Measurements from ENCODE around the gene STING1.
"Not testable (repeated sequence)": the region's sequence is repeated elsewhere in the genome, so short reads cannot be mapped to it uniquely, and the experiment has no call there.

STING1 gene

GRCh38 chr5:139482050-139482889, at the start of gene STING1:
STING1 (minus strand) TSS chr5:139482758; CDS start chr5:139481704, 1,054 bp downstream.
- no peak for DNase-seq (ENCODE audit: low read depth)

- no peak for DNase-seq (ENCODE audit: low read depth)
Observed at GRCh38 chr5:139531772-139532169, 49.2 kb upstream of the STING1 start.

- not testable (repeated sequence) for DNase-seq (ENCODE audit: low read depth)
Observed at GRCh38 chr5:139530079-139530478, 47.5 kb upstream of the STING1 start.

GRCh38 chr5:139528695-139529094, 46.1 kb upstream of the STING1 start:
- DNase-seq (ENCODE audit: low read depth), result not testable (repeated sequence)

GRCh38 chr5:139527896-139528467, 45.4 kb upstream of the STING1 start:
- not testable (repeated sequence) for DNase-seq (ENCODE audit: low read depth)

- not testable (repeated sequence) for DNase-seq (ENCODE audit: low read depth)
Observed at GRCh38 chr5:139527090-139527470, 44.5 kb upstream of the STING1 start.

- DNase-seq (ENCODE audit: low read depth), result not testable (repeated sequence)
Observed at GRCh38 chr5:139526309-139527089, 43.9 kb upstream of the STING1 start.

GRCh38 chr5:139525586-139526308, 43.2 kb upstream of the STING1 start:
- DNase-seq (ENCODE audit: low read depth), result not testable (repeated sequence)

GRCh38 chr5:139524940-139525585, 42.5 kb upstream of the STING1 start:
- no peak for DNase-seq (ENCODE audit: low read depth)

GRCh38 chr5:139524446-139524845, 41.9 kb upstream of the STING1 start:
- DNase-seq (ENCODE audit: low read depth), result no peak

GRCh38 chr5:139523635-139524445, 41.3 kb upstream of the STING1 start:
- no peak for DNase-seq (ENCODE audit: low read depth)

GRCh38 chr5:139517683-139518564, 35.4 kb upstream of the STING1 start:
- peak; percentile 74 for DNase-seq (ENCODE audit: low read depth)

- DNase-seq (ENCODE audit: low read depth), result no peak
Observed at GRCh38 chr5:139514486-139514856, 31.9 kb upstream of the STING1 start.

GRCh38 chr5:139513852-139514485, 31.4 kb upstream of the STING1 start:
- DNase-seq (ENCODE audit: low read depth), result no peak

GRCh38 chr5:139513434-139513833, 30.9 kb upstream of the STING1 start:
- DNase-seq (ENCODE audit: low read depth), result peak; percentile 66

- DNase-seq (ENCODE audit: low read depth), result no peak
Observed at GRCh38 chr5:139512786-139513390, 30.3 kb upstream of the STING1 start.

GRCh38 chr5:139504722-139505121, 22.2 kb upstream of the STING1 start:
- DNase-seq (ENCODE audit: low read depth), result not testable (repeated sequence)

- DNase-seq (ENCODE audit: low read depth), result not testable (repeated sequence)
Observed at GRCh38 chr5:139503879-139504278, 21.3 kb upstream of the STING1 start.

Measured in stimulated activated CD8-positive, alpha-beta memory T cell treated with anti-CD3 and anti-CD28 coated beads, Interleukin-15, amount 100 ng/mL, for 1 hour (primary cell).